T-helper 22 cell (primary cell): ENCODE measurements around the gene AGBL1.

ENCODE experiments used
- DNase-seq: peaks from one replicate; pipeline ENCODE4 v3.0.0-alpha.2; 2020; ENCODE audit warnings: low read depth

The AGBL1 gene

DNA sequence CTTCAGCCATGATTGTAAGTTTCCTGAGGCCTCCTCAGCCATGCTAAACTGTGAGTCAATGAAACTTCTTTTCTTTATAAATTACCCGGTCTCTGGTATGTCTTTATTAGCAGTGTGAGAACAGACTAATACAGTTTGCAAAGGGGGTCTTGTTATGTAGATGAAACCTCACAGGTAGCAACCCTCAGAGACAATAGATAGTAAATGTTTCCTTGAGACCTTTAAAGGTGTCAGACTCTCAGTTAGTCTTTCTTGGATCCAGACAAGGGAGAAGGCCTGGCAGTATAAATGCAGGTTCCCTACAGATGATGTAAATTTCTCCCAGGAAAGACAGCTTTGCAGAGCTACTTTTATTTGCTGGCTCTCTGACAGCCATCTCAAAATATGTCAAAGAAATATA, 510.8 kb downstream of the AGBL1 start:
- no peak for DNase-seq

DNA sequence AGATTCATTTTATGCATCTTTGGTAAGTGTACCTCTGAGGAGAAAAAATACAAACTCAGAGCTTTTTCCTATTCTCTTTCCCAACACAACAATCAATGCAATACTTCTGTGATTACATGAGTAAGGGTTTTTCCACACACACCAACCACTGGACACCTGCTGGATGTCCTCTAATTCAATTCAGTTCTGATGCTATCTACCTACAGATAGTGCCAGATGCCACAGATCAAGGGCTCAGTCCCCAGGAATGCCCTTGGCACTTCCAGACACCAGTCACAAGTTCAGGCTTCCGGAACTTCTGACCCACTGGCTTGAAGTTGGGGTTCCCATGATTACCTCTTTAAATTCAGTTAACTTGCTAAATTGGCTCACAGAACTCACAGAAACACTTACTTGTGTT, 511.5 kb downstream of the AGBL1 start:
- DNase-seq: no peak

DNA sequence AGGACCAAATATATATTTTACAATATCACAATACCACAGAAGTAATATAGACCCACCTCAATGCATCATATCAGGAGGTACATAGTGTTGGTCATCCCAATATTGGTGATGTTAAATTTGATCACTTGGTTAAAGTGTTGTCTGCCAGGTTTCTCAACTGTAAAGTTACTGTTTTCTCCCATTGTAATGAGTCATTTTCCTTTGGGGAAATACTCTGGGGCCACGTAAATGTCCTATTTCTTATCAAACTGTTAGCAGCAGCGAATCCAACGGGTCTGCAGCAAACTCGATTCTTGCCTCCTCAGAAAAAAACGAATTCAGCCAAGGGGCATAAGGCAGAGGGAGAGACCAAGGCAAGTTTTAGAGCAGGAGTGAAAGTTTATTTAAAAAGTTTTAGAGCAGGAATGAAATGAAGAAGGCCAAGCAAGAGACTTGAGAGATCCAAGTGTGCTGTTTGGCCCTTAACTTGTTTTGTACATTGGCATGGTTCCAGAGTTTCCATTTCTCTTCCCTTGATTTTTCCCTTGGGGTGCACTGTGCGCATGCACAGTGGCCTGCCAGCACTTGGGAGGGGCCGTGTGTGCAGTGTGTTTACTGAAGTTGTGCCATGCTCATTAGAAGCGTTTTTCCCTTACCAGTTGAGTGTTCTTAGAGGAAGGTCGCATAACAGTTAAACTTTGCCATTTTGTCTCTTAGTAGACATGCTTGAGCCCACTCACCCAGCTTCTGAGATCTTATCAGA, 512.5 kb downstream of the AGBL1 start:
- no peak for DNase-seq

DNA sequence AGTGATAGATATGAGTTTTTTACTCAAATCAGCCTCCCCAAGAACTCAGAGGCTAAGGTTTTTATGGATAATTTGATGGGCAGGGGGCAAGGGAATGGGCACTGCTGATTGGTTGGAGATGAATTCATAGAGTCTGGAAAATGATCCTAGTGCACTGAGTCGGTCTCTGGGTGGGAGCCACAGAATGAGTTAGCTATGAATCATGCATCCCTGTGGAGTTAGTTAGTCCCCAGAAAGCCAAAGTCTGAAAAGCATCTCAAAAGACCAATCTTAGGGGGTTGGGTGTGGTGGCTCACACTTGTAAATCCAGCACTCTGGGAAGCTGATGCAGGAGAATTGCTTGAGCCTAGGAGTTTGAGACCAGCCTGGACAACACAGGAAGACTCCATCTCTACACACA, 516.1 kb downstream of the AGBL1 start:
- no peak for DNase-seq

DNA sequence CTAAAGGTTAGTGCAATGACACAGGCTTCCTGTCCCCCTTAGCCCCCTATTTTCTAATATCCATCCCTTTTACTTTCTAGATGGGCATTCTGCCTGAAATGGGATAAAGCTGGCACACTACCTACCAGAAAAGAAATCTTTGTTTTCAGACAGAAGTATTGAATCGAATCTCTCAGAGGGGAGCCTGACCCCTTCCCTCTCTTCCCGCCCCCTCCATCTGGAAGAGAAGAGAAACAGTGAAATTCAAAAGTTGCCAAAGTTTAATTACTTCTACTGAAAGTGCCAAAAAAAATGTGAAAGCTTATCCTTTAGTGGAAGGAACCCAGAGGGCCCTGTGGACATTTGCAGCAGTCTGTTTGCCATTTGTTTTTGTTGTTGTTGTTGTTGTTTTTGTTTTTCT, 523.8 kb downstream of the AGBL1 start:
- DNase-seq: no peak

DNA sequence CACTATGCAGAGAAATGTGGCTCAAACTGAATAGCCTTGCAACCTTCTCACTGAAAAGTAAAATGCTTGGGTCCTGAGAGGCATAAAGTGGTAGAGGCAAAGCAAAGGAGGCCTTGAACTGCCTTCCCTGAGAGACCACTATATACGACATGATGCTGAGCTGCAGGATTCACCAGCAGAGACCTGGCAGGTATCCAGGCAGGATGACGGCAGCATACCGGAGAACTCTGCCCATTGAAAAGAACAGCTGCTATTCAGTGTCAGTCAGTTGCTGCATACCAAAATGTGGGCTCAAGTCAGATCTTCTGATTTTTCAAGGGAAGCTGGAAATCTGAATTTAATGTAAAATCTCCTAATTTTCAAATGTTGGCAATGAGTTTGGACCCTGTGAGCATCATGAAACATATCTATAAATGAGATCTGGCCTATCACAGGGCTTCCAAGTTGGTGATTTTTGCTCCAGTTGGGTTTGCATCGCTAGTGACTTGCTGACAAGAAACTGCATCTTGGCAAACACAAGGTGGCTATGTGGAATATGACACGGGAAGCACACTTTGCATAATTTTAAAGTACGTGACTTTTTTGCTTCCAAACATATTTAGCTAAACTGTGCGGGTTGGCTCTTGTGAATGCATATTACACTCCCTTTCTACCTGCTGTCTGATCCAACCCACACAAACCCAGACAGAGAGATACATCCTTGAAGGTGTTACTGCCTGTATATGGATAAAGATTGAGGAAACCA, 529.0 kb downstream of the AGBL1 start:
- no peak for DNase-seq

DNA sequence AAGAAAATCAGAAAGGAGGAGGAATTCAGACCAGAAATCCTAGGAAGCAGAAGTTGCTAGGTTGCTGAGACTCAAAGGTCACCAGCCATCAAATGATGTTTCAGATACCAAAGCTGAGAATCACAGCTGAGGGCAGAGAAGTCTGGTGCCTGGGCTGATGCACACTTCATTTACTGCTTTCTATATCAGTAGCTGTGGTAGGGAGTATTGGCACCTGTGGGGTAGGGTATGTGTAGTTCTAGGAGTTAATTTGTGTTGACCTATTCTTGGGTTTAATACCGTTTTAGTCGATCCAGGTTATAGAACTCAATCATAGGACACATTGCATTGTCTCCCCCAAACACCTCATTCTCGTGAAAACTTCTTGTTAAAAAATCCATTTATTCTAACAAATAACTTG, 529.6 kb downstream of the AGBL1 start:
- DNase-seq: no peak

DNA sequence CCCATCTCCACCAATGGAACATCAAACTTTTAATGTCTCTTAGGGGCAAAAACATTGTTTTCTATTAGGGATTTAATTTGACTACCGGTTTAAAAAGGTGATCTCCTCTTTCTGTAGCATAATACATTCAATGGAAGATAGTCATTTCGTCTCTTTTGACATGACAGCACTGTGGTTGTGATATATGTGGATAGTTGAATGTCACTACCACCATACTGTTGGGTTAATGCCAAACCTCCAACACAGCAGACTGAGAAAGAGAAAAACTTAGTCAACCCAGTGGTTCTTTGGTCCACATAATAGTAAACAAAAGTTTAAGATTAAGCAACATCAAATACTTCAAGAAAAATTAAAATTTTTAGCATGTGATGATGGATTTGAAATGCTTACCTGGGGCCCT, 530.4 kb downstream of the AGBL1 start:
- DNase-seq: no peak

DNA sequence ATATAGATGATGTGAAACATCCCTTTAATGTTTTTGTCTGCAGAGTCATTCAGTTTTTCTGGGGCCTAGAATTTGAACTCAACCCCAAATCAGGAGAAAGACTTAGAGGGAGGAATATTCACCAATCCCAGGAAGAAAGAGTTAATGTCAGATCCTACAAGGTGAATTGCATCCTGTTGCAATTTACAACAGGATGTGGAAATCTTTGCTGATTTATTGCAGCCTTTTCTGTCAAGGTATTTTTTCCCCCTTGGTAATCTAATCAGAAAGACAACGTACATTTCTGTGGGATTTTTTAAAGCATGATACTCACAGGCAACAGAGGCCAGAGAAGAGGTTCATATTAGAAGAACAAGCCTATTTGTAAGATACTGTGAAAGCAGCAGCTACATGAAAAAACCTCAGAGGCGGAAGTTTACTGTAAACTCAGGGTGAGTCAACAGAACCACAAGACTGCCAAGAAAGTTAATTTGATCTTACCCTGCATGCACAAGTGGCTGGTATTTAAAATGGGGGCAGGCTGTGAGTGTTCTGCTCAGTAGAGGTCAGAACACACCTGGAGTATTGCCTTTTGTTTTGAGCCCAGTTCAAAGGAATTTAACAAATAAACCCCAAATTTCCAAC, 531.9 kb downstream of the AGBL1 start:
- peak; percentile 17 for DNase-seq

DNA sequence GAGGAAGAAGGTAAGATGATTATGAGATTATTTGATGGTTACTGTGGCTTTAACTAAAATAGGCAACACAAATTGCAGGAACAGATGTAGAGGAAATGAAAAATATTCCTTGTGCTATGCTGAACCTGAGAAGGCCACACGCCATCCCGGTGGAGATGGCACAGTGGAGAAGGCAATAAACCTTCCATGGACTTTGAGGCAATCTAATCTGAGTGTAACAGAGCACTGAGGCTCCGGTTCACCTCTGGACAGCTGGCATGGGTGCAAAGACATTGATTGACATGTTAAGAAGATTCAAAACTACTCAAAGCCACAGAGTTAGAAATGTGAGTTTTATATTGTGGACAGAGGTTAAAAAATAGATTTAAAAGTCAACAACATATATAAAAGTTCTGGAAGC, 535.7 kb downstream of the AGBL1 start:
- no peak for DNase-seq

DNA sequence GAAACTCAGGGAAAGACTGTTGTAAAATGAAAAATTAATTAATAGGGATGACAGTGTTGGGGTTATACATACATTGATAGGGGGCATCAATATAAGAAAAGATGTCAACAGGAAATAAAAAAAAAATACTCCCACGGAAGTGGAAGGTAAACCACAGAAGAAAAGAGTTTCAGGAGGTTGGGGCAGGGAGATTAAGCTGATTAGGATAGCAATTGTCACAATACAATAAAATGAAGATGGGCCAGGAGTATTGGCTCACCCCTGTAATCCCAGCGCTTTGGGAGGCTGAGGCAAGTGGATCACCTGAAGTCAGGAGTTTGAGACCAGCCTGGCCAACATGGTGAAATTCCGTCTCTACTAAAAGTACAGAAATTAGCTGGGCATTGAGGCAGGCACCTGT, 536.1 kb downstream of the AGBL1 start:
- no peak for DNase-seq

DNA sequence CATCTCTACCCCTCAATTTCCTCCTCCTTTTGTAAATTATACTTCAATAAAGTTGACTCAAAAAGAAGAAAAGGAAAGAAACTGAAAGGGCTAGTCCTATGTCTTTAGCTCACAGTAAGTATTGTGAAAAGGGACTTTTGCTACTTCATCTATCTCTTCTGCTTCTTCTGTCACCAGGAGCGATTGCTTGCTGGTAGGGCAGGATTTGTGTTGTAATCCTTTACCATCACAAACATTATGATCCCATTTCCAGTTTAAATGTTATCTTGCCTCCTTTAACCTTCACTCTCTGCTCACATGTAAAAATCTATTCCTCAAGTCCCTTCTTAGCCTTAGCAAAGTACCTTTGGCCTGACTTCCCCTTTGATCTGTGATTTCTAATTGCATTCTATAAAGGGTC, 537.1 kb downstream of the AGBL1 start:
- no peak for DNase-seq

DNA sequence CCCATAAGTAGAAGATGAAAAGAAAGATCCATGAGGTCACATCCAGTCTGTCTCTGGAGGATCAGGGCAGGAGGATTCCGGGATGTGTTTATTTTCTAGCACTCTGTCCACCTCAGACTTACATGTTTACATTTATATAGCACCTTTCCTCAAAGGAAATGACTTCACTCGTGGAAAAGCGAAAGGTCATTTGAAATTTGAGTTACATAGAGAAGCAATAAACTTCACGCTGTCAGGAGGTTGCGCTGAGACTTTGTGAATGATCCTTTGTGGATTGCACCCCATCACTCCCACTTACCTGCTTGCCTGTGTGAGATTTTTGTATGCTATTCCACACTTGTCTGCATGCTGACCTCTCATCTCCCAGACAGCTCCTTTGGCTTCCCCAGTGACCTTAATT, 540.5 kb downstream of the AGBL1 start:
- DNase-seq: no peak

DNA sequence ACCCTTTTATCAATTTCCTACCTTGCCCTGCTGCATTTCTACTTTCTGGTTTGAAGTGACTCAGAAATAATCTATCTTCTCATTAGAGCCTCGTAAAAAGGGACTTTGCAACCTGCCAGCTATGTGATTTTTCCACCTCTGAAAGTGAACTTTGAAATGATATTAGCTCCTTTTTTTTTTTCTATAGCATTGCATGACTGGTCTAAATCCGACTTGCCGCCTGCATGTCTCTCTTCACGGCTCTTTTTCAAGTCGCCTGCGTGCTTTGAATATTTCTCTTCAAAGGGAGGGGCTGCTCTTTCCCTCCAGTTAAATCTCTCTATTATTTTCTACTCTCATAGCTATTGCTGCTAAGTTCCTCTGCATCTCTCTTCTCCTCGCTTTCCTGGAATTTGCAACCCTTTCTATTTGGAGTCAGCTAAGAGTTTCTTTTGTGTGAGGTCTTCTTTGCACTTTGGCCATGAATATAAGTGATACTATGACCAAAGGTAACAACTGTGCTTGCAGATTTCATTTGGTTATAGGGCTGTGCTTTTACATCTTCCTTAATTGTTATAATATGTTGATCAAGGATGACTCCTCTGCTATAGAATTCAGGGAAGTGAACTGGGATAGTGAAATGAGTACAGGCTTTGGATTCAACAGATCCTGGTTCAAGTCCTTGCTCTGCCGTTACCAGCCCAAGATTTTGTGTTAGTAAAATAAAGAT, 541.1 kb downstream of the AGBL1 start:
- DNase-seq: no peak

DNA sequence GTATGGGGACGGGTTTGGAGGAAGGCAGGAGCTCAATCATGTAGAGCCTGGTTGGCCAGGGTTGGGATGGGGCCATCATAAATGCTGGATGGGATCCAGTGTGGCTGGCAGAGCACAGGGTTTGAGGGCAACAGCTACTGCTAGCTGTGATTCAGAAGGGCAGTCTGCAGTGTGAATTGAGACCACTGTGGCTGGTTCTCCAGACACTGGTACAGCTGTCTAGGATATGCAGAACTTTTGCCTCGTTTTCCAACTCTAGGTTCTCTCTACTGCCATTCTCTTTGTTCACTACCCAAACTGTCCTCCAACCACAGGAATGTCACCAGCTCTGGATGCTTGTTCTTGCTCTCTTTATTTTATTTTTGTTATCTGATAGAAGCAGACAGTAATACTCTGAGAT, 543.6 kb downstream of the AGBL1 start:
- DNase-seq: no peak

DNA sequence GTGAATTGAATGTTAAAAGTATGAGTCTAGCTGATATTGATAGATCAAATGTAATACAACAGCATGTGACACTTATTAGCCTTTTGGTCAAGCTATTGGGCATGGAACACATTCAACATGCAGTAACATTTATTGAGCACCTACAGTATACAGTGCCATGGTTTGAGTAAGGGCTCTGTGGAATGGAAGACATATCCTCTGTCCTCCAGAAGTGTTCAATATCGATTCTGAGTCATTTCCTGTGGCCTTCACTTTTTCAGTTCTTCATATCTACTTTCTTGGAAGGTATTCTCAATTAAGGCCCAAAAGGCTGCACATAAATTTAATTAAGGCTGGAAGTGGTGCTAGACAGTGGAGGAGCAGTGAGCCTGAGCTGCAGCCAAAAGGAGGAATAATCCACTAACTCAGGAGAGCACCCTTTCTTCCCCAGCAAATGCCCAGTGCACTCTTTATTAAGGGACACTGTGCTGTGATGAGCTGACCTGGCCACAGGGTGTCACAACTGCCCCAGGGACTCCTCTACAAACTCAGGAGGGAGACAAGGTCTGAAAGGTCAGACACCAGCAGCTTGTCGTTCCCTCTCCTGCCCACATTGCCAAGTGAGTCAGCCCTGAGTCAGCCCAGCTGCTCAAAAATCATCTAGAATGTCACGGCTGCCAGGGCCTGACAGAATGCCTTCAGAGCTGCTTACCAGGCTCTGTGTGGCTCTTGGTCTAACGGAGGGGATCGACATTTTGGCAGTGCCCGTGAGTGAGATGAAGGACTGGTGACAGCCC, 544.8 kb downstream of the AGBL1 start:
- DNase-seq: peak; percentile 4

DNA sequence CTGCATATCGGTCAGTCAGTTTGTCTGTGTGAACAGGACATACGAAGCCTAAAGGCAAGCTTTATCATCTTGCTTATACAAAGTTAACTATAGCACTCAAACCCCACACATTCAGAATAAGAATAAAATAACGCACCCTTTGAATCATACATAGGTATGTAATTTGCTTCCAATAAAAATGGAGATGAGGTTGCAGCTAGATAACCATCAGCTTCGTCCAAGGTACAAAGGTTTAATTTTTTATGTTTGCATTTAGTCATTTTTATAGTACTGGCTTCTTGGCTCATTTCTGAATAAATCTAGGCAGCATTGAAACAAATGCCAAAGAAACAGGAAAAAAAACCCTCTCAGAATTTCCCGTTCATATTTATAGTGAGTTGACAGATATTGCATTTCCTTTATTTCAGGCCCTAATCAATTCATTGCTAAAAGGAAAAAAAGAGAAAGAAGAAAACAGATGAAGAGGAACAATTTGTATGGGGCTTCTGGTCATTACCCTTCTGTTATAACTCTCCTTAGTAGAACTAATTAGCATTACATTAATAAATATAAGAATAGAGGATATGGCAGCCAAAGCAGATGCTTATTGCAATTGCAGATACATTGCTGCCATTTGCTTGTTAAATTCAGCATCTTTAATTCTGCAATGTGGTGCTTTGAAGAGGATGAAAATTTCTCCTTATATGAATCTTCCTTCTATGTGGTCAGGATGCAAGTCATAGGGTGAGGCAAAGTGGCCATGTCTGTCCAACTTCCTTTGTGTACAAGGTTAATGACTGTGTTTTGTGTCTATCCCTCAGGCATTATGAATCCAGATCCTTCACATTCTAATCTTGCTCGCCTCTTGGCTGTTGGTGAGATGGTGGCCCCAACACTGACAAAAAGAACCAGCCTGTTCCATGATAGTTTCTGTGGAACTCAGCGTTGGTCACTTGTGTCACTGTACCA, 550.0 kb downstream of the AGBL1 start:
- no peak for DNase-seq

DNA sequence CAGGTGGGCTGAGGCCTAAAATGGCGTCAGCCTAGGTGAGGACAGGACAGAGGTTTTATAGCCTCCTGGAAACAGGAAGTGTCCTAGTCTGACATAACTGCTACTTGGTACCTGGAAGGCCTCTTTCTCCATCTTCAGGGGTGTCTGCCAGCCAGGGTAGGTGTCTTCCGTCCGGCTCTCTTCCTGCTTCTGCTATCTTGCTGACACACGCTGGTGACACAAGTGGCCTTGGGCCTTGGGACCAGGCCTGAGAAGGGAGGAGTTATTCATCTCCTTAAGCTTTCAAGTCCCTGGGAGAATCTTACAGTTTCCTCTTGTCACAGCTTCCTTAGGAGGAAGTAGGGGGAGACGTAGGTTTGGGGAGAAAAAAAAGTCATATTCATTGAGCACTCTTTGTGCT, 551.3 kb downstream of the AGBL1 start:
- DNase-seq: no peak

DNA sequence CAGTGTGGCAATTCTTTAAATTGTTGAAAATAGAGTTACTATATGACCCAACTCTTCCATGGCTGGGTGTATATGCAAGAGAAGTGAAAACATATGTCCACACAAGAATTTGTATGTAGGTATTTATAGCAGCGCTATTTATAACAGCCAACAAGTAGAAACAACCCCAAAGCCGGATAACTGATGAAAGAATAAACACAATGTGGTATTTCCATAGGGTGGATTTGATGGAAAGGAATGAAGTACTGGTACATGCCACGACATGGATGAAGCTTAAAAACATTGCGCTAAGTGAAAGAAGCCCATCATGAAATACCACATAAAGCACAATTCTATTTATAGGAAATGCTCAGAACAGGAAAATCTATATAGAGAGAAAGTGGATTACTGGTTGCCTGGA, 554.5 kb downstream of the AGBL1 start:
- no peak for DNase-seq

DNA sequence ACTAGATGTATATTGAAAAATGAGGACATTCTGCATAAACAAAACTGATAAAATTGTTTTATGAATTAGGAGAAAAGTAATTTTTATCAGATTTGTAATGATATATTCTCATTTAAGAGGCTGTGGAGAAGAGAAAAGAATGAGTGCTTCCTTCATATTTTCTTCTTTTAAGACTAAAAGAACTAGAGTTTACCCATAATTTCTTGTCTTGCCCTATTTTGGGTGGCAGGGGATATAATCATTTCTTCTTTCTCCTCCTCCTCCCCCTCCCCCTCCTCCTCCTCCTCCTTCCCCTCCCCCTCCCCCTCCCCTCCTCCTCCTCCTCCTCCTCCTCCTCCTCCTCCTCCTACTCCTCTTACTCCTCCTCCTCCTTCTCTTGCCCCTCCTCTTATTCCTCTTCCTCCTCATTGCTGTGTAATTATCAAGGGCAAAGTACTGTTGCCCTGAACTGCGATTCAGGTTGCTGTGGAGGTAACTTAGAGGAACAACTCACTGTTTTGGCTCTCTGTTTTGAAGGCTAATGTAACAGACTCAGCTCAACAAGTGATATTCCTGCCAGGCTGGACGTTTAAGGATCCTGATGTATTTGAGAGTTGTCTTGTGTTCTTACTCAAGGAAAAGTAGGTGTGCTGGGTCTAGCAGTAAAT, 555.4 kb downstream of the AGBL1 start:
- DNase-seq: no peak
